ENCODE data around the gene CTNS. TPM values are rescaled to one million over a fixed set of nuclear protein-coding genes. Genes with fewer than 3 reads are reported as not detected.
A peak's percentile ranks its signal among the peaks of the same experiment; 100 is the strongest.

CTNS gene
- total and polyA plus RNA-seq, 2 donors from 2014 or later: 11.9 to 15.7 TPM

GRCh38 chr17:3594051-3594800 is 42.3 kb upstream of the CTNS start:
- Histone ChIP-seq H3K27me3 (ENCODE audit: control insufficient read depth, insufficient read depth, low read length) (no peaks in the 10 kb centered on the region), H3K4me3 (ENCODE audit: low read length in 3 of 3) (no peak overlapping the region), H3K9me3 (ENCODE audit: control insufficient read depth in 2 of 3, insufficient read depth in 1 of 3, low read length in 3 of 3) (no peaks in the 10 kb centered on the region), H3K4me1 (ENCODE audit: control insufficient read depth in 2 of 3, insufficient read depth in 2 of 3, low read depth in 1 of 3, low read length in 3 of 3) (no peaks in the 10 kb centered on the region), H3K27ac (ENCODE audit: low read depth in 2 of 2, low read length in 2 of 2) (no peak overlapping the region), H3K36me3 (ENCODE audit: control insufficient read depth in 2 of 3, insufficient read depth in 3 of 3, low read length in 3 of 3) (peaks cover 0 to 13% (median 11%) of the 10 kb centered on the region in 3 donors), H3K9ac (ENCODE audit: low read length in 3 of 3) (no peak overlapping the region)
- FAIRE-seq (no peak), DNase-seq (peak in 1 of 5 donors; percentile 53)
- intact Hi-C loops (cut with DNase I): no loop called here
- TF ChIP-seq CTCF (IDR thresholded peaks at IDR 0.05; ENCODE audit: borderline replicate concordance, extremely low read depth, insufficient read depth): no peak

GRCh38 chr17:3594976-3595375 is 41.6 kb upstream of the CTNS start:
- TF ChIP-seq CTCF (IDR thresholded peaks at IDR 0.05; ENCODE audit: borderline replicate concordance, extremely low read depth, insufficient read depth): no peak
- no peak overlapping the region for H3K27ac ChIP-seq (ENCODE audit: low read depth in 2 of 2, low read length in 2 of 2)
- H3K4me3 ChIP-seq (ENCODE audit: low read length in 3 of 3): no peak overlapping the region
- peak in 1 of 5 donors; percentile 18 for DNase-seq
- H3K9ac ChIP-seq (ENCODE audit: low read length in 3 of 3): no peak overlapping the region
- H3K36me3 ChIP-seq (ENCODE audit: control insufficient read depth in 2 of 3, insufficient read depth in 3 of 3, low read length in 3 of 3): peaks cover 0 to 7% (median 6%) of the 10 kb centered on the region in 3 donors
- intact Hi-C loops (cut with DNase I): no loop called here
- H3K27me3 ChIP-seq (ENCODE audit: control insufficient read depth, insufficient read depth, low read length): no peaks in the 10 kb centered on the region
- H3K9me3 ChIP-seq (ENCODE audit: control insufficient read depth in 2 of 3, insufficient read depth in 1 of 3, low read length in 3 of 3): no peaks in the 10 kb centered on the region
- no peak for FAIRE-seq
- no peaks in the 10 kb centered on the region for H3K4me1 ChIP-seq (ENCODE audit: control insufficient read depth in 2 of 3, insufficient read depth in 2 of 3, low read depth in 1 of 3, low read length in 3 of 3)

GRCh38 chr17:3596804-3597464 is 39.6 kb upstream of the CTNS start:
- Histone ChIP-seq H3K36me3 (ENCODE audit: control insufficient read depth in 2 of 3, insufficient read depth in 3 of 3, low read length in 3 of 3) (peaks cover 0 to 2% (median 0%) of the 10 kb centered on the region in 3 donors), H3K4me1 (ENCODE audit: control insufficient read depth in 2 of 3, insufficient read depth in 2 of 3, low read depth in 1 of 3, low read length in 3 of 3) (no peaks in the 10 kb centered on the region), H3K9me3 (ENCODE audit: control insufficient read depth in 2 of 3, insufficient read depth in 1 of 3, low read length in 3 of 3) (no peaks in the 10 kb centered on the region), H3K27me3 (ENCODE audit: control insufficient read depth, insufficient read depth, low read length) (no peaks in the 10 kb centered on the region), H3K27ac (ENCODE audit: low read depth in 2 of 2, low read length in 2 of 2) (no peak overlapping the region), H3K9ac (ENCODE audit: low read length in 3 of 3) (no peak overlapping the region), H3K4me3 (ENCODE audit: low read length in 3 of 3) (no peak overlapping the region)
- DNase-seq (no peak), FAIRE-seq (no peak)
- no peak for TF ChIP-seq CTCF (IDR thresholded peaks at IDR 0.05; ENCODE audit: borderline replicate concordance, extremely low read depth, insufficient read depth)
- intact Hi-C loops (cut with DNase I): no loop called here

Measured in kidney (tissue), 14 donors.